ENCODE results near the gene FAM240A. TPM values are rescaled to one million over a fixed set of nuclear protein-coding genes. Genes with fewer than 3 reads are reported as not detected.

FAM240A gene
- total and polyA plus RNA-seq, 4 donors, result not detected

DNA sequence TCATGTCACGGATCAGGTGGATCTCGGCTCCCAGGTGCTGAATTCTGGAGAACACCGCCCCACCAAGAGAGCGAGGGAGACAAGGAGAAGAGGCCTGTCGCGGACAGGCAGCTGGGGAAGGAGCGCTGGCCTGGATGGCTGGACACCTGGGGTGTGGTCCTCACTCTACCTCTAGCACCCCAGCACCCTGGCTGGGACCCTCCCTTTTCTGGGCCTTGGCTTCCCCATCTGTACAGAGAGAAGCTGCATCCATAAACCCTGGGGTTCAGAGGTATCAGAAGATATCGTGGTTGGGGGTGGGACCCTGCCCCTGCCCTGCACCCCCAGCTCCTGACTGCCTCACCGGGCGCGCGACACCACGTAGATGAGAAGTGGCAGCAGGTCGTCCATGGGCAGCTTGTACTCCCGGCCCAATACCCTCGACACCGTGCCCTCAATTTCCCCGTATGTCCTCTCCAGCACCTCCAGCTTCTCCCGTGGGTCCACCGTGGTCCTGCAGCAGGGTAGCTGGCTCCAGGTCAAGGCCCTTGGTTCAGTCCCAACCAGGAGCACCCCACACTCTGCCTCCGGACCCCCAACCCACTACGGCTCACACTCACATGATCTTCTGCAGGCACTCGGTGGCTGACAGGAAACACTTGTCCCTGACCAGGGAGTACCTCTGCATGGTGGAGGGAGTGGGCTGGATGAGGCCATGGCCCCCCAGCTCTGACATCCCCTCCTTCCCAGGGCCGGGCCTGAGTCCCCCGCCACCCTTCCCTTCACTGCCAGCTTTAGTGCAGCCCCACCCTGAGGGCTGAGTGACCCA is 59.4 kb downstream of the FAM240A start:
- Histone ChIP-seq H3K36me3 (ENCODE audit: control insufficient read depth in 4 of 4, insufficient read depth in 4 of 4, low read length in 4 of 4) (peaks cover 0 to 40% (median 0%) of the 10 kb centered on the region in 4 donors), H3K4me3 (no peak overlapping the region), H3K9me3 (ENCODE audit: control insufficient read depth in 4 of 4, insufficient read depth in 3 of 4, low read length in 3 of 4) (no peaks in the 10 kb centered on the region), H3K4me1 (ENCODE audit: control insufficient read depth in 5 of 5, insufficient read depth in 5 of 5, low read length in 5 of 5) (no peaks in the 10 kb centered on the region), H3K27ac (ENCODE audit: low read depth in 1 of 2, low read length in 1 of 2) (no peak overlapping the region), H3K9ac (ENCODE audit: insufficient read depth in 1 of 2, low read length in 2 of 2) (no peak overlapping the region), H3K27me3 (ENCODE audit: control insufficient read depth in 3 of 3, insufficient read depth in 3 of 3, low read length in 2 of 3) (no peaks in the 10 kb centered on the region)
- 90 to 95% methylated on average over 25 of the region's 25 CpGs for WGBS, 2 donors
- no peak for ATAC-seq (ENCODE audit: insufficient read depth, low FRiP score)
- TF ChIP-seq, protein P1, sequence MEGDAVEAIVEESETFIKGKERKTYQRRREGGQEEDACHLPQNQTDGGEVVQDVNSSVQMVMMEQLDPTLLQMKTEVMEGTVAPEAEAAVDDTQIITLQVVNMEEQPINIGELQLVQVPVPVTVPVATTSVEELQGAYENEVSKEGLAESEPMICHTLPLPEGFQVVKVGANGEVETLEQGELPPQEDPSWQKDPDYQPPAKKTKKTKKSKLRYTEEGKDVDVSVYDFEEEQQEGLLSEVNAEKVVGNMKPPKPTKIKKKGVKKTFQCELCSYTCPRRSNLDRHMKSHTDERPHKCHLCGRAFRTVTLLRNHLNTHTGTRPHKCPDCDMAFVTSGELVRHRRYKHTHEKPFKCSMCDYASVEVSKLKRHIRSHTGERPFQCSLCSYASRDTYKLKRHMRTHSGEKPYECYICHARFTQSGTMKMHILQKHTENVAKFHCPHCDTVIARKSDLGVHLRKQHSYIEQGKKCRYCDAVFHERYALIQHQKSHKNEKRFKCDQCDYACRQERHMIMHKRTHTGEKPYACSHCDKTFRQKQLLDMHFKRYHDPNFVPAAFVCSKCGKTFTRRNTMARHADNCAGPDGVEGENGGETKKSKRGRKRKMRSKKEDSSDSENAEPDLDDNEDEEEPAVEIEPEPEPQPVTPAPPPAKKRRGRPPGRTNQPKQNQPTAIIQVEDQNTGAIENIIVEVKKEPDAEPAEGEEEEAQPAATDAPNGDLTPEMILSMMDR (IDR thresholded peaks at IDR 0.05; ENCODE audit: control extremely low read depth, extremely low read depth), result no peak
- DNase-seq, result no peak

DNA sequence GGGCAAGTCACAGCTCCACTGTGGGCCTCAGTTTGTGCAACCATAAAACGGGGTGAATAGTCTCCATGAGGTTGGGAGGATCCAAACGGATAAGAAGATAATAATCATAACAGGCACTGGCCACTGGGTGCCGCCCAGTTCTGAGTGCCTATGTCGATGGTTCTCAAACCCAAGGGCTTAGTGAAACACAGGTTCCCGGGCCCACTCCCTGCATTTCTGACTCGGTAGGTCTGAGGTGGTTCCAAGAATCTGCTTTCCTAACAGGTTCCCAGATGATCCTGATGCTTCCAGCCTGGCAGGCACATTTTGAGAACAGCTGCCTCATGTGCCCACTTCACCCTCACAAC is 60.0 kb downstream of the FAM240A start:
- WGBS, 2 donors, result 91 to 99% methylated on average over 6 of the region's 6 CpGs
- DNase-seq, result no peak

DNA sequence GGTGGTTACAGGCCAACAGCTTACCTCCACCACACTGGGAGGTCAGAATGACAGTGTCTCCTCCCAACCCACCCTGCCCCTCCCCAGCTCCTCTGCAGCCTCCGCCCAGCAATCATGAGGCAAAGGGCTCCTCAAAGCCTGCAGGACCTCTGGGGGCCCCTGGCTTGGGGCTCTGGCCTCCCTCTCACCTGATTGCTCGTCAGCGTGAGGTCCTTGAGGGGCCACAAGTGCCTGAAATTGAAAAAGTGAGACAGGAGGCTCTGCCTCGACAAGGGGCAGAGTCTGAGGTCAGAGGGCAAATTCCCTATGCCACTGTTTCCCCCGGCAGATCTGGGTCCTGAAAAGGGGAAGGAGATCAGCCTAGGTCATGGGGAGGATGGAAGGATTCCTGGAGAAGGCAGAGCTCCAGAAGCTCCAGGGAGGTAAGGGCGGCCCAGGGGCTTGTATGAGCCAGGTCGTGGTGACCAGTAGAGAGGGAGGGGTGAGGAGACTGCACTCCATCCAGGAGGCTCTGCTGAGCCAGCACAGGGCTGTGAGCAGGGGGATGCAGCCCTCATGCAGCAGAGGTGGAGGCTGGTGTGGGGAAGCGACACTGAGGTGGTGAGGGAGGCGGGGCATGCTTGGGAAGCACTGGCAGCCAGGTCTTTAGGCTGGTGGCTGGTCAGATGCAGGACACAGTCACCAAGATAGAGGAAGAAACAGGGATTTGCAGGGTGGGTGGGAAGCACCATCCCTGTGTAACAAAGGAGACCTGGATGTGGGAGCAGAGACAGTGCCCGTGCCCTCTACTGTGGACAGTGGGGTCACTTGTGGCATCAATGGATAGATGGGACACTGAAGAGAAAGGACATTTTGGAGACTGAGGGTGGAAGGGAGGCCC is 61.1 kb downstream of the FAM240A start:
- no peaks in the 10 kb centered on the region for H3K27me3 ChIP-seq (ENCODE audit: control insufficient read depth in 3 of 3, insufficient read depth in 3 of 3, low read length in 2 of 3)
- ATAC-seq (ENCODE audit: insufficient read depth, low FRiP score) (no peak), DNase-seq (peak in 1 of 3 donors; percentile 5)
- no peak overlapping the region for H3K9ac ChIP-seq (ENCODE audit: insufficient read depth in 1 of 2, low read length in 2 of 2)
- H3K4me1 ChIP-seq (ENCODE audit: control insufficient read depth in 5 of 5, insufficient read depth in 5 of 5, low read length in 5 of 5), result peaks cover 0 to 5% (median 0%) of the 10 kb centered on the region in 5 donors
- peaks cover 0 to 46% (median 0%) of the 10 kb centered on the region in 4 donors for H3K36me3 ChIP-seq (ENCODE audit: control insufficient read depth in 4 of 4, insufficient read depth in 4 of 4, low read length in 4 of 4)
- 84 to 88% methylated on average over 10 of the region's 10 CpGs for WGBS, 2 donors
- H3K27ac ChIP-seq (ENCODE audit: low read depth in 1 of 2, low read length in 1 of 2), result no peak overlapping the region
- TF ChIP-seq, protein P1 (IDR thresholded peaks at IDR 0.05; ENCODE audit: control extremely low read depth, extremely low read depth), result no peak
- H3K4me3 ChIP-seq, result no peak overlapping the region
- H3K9me3 ChIP-seq (ENCODE audit: control insufficient read depth in 4 of 4, insufficient read depth in 3 of 4, low read length in 3 of 4), result no peaks in the 10 kb centered on the region

More for the DNA sequence above, 60.0 kb downstream of the FAM240A start:
- Histone ChIP-seq H3K4me1 (ENCODE audit: control insufficient read depth in 5 of 5, insufficient read depth in 5 of 5, low read length in 5 of 5) (peaks cover 0 to 4% (median 0%) of the 10 kb centered on the region in 5 donors), H3K36me3 (ENCODE audit: control insufficient read depth in 4 of 4, insufficient read depth in 4 of 4, low read length in 4 of 4) (peaks cover 0 to 41% (median 0%) of the 10 kb centered on the region in 4 donors), H3K9me3 (ENCODE audit: control insufficient read depth in 4 of 4, insufficient read depth in 3 of 4, low read length in 3 of 4) (no peaks in the 10 kb centered on the region), H3K9ac (ENCODE audit: insufficient read depth in 1 of 2, low read length in 2 of 2) (no peak overlapping the region), H3K27me3 (ENCODE audit: control insufficient read depth in 3 of 3, insufficient read depth in 3 of 3, low read length in 2 of 3) (no peaks in the 10 kb centered on the region), H3K27ac (ENCODE audit: low read depth in 1 of 2, low read length in 1 of 2) (no peak overlapping the region), H3K4me3 (no peak overlapping the region)
- TF ChIP-seq, protein P1 (IDR thresholded peaks at IDR 0.05; ENCODE audit: control extremely low read depth, extremely low read depth), result no peak
- ATAC-seq (ENCODE audit: insufficient read depth, low FRiP score), result no peak

Measured in lung (tissue), 12 donors.